Endothelial cell (in vitro differentiated cells): ENCODE measurements around the gene DPCD. TPM values are rescaled to one million over a fixed set of nuclear protein-coding genes. Genes with fewer than 3 reads are reported as not detected.
A peak's percentile ranks its signal among the peaks of the same experiment; 100 is the strongest.

Experiments
- DNase-seq: peaks from one replicate; pipeline ENCODE4 v3.0.0; 2021; ENCODE audit warnings: low spot score
- H3K27ac Mint-ChIP-seq: one replicate; pipeline ENCODE4 v1.8.0; 2021; ENCODE audit warnings: mixed read lengths, inconsistent platforms; ENCODE audit not compliant: unreplicated experiment
- H3K27me3 Mint-ChIP-seq: one replicate; pipeline ENCODE4 v1.8.0; 2021; ENCODE audit warnings: mild to moderate bottlenecking, moderate library complexity, mixed read lengths, inconsistent platforms; ENCODE audit not compliant: unreplicated experiment
- H3K36me3 Mint-ChIP-seq: one replicate; pipeline ENCODE4 v1.8.0; 2021; ENCODE audit warnings: mild to moderate bottlenecking, low read depth, mixed read lengths, inconsistent platforms; ENCODE audit not compliant: unreplicated experiment
- H3K4me1 Mint-ChIP-seq: one replicate; pipeline ENCODE4 v1.8.0; 2021; ENCODE audit warnings: mild to moderate bottlenecking, mixed read lengths, inconsistent platforms; ENCODE audit not compliant: unreplicated experiment
- H3K4me3 Mint-ChIP-seq: one replicate; pipeline ENCODE4 v1.8.0; 2021; ENCODE audit warnings: mild to moderate bottlenecking, mixed read lengths, inconsistent platforms; ENCODE audit not compliant: unreplicated experiment
- H3K9me3 Mint-ChIP-seq: one replicate; pipeline ENCODE4 v1.8.0; 2021; ENCODE audit warnings: mixed read lengths, inconsistent platforms; ENCODE audit not compliant: unreplicated experiment
- total RNA-seq: library from RNA; stranded (reverse); fragmentation: NEBNext Ultra II Directional; extraction: Animal tissue kit (Norgen Biotek cat#: 25700); gene quantifications from one replicate; pipeline ENCODE4 v1.2.1, GENCODE V29; 2021; ENCODE audit not compliant: unreplicated experiment
- TF ChIP-seq, protein P1 (sequence below): fragments of 200-600 bp; sonication (generic); IDR thresholded peaks from one replicate; pipeline ENCODE4 v1.5.0; 2021; ENCODE audit warnings: antibody characterized with exemption; ENCODE audit not compliant: unreplicated experiment

DPCD gene
- total RNA-seq, 1 donor from 2014 or later: 16.7 TPM

GRCh38 chr10:101566333-101567164, 21.6 kb upstream of the DPCD start:
- H3K4me1 Mint-ChIP-seq: peaks cover 2% of the 10 kb centered on the region
- no peaks in the 10 kb centered on the region for H3K36me3 Mint-ChIP-seq
- no peaks in the 10 kb centered on the region for H3K9me3 Mint-ChIP-seq
- no peak overlapping the region for H3K27ac Mint-ChIP-seq
- TF ChIP-seq, protein P1, sequence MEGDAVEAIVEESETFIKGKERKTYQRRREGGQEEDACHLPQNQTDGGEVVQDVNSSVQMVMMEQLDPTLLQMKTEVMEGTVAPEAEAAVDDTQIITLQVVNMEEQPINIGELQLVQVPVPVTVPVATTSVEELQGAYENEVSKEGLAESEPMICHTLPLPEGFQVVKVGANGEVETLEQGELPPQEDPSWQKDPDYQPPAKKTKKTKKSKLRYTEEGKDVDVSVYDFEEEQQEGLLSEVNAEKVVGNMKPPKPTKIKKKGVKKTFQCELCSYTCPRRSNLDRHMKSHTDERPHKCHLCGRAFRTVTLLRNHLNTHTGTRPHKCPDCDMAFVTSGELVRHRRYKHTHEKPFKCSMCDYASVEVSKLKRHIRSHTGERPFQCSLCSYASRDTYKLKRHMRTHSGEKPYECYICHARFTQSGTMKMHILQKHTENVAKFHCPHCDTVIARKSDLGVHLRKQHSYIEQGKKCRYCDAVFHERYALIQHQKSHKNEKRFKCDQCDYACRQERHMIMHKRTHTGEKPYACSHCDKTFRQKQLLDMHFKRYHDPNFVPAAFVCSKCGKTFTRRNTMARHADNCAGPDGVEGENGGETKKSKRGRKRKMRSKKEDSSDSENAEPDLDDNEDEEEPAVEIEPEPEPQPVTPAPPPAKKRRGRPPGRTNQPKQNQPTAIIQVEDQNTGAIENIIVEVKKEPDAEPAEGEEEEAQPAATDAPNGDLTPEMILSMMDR: no peak
- DNase-seq: peak; percentile 49
- peaks cover 31% of the 10 kb centered on the region for H3K27me3 Mint-ChIP-seq
- H3K4me3 Mint-ChIP-seq: peak overlapping the region; percentile 33

DNA sequence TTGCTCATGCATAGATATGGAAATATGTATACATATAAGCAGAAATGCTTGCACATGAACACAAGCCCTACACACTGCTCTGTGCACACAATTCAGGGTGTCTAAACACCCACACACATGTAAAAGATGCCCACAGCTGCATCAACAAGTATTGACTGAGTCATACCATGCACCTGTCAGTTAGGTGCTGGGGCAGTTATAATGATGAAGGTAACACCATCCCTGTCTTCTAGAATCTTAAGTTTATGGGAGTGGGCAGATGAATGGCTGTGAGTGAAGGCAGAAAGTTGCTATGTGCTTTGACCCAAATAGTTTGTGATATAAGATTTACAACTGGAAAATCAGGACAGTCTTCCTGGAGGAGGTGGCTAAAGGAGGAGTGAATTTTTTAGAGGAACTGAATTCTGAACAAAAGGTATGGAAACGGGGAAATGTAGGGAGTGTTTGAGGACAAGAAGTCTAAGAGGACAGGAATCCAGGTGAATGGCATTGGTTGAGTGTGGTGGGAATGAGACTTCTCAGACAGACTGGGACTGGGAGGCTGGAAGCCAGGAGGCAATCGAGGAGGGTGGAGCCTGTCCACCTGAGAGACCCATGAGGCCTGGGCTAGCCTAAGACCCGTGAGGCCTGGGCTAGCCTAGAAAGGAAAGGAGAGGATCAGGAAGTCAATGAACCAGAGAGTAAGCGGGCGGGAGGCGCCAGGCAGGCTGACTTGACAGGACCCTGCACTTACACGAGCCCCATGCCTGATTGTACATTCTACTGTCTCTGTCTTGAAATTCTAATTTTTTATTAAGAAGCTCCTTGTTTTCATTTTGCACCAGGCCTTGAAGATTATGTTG, 20.7 kb upstream of the DPCD start:
- DNase-seq: no peak
- Mint-ChIP-seq H3K27me3 (peaks cover 31% of the 10 kb centered on the region), H3K9me3 (no peaks in the 10 kb centered on the region), H3K36me3 (no peaks in the 10 kb centered on the region), H3K4me3 (peak overlapping the region; percentile 33), H3K4me1 (peaks cover 2% of the 10 kb centered on the region), H3K27ac (no peak overlapping the region)
- TF ChIP-seq, protein P1: no peak

- Mint-ChIP-seq H3K9me3 (no peaks in the 10 kb centered on the region), H3K27me3 (peaks cover 27% of the 10 kb centered on the region), H3K27ac (no peak overlapping the region), H3K4me3 (no peak overlapping the region), H3K4me1 (peaks cover 2% of the 10 kb centered on the region), H3K36me3 (no peaks in the 10 kb centered on the region)
- TF ChIP-seq, protein P1: no peak
- no peak for DNase-seq
Observed at GRCh38 chr10:101568054-101568745, 19.9 kb upstream of the DPCD start.

DNA sequence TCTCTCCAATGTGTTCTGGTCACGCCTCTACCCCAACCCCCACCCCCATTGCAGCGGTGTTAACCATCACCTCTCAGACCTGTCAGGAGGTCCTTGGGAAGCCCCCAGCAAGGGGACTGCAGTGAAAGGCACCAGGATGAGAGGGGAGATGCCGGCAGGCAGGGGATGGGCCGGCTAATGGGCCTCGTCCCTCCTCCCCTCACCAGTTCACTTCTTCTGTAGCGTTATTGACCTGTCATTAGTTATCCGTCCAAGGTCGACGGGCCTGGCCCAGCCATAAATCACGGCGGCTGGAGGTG, 18.8 kb upstream of the DPCD start:
- Mint-ChIP-seq H3K27me3 (peaks cover 30% of the 10 kb centered on the region), H3K27ac (no peak overlapping the region), H3K4me3 (no peak overlapping the region), H3K9me3 (no peaks in the 10 kb centered on the region), H3K4me1 (peaks cover 2% of the 10 kb centered on the region), H3K36me3 (no peaks in the 10 kb centered on the region)
- TF ChIP-seq, protein P1: no peak
- DNase-seq: no peak
